GM18505 (cell line): ENCODE data around the gene NFIL3.
"Not testable (repeated sequence)": the region's sequence is repeated elsewhere in the genome, so short reads cannot be mapped to it uniquely, and the experiment has no call there.

Source experiments
- ATAC-seq: cut with Tn5 transposase; IDR thresholded peaks from one replicate; pipeline ENCODE4 v1.9.1; 2021; ENCODE audit not compliant: unreplicated experiment
- POLR2A ChIP-seq: IDR thresholded peaks from 4 replicates; pipeline ENCODE4 v1.6.1; 2011; ENCODE audit warnings: borderline replicate concordance; ENCODE audit not compliant: insufficient read depth, insufficient read length; ENCODE audit errors: extremely low read depth

Gene NFIL3

DNA sequence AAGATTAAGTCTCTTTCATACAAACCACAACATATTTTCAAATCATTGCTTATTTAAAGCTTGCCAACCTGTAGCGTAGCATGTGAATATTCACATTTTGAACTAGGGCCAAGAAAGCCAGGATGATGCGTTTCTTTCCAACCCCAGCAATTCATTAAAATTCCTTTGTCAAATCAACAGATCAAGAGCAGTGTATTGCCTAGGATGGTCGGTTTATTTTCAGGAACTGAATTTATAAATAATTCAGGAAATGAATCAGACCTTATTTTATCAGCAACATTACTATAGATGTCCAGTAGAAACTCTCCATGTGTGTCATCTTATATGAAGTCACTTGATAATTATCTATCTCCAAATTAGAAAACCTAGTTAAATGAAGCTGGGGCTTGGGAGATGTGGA lies 48.7 kb downstream of the NFIL3 start:
- no peak for TF ChIP-seq POLR2A
- ATAC-seq, result no peak

DNA sequence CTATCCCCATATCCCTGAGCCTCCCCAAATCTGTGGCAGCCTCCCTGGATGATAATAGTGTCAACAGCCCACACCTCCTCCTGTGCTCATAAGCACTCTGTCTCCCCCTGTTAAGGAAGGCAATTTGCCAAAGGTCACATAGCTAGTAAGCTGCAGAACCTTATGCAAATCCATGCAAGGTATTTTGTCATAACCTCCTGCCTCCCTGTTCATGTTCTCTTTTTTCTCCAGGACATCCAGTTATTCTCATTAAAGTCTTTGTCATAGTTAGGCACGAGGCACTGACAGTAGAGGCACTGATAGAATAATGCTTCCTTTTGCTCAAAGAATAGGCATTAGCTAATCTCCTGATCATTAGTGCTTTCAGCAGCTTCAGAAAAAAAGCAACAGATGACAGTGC lies 51.7 kb downstream of the NFIL3 start:
- no peak for TF ChIP-seq POLR2A
- ATAC-seq, result no peak

GRCh38 chr9:91370006-91370405 lies 53.6 kb downstream of the NFIL3 start:
- not testable (repeated sequence) for ATAC-seq

- no peak for TF ChIP-seq POLR2A
- no peak for ATAC-seq
Measured at GRCh38 chr9:91364702-91365101, 58.9 kb downstream of the NFIL3 start.

DNA sequence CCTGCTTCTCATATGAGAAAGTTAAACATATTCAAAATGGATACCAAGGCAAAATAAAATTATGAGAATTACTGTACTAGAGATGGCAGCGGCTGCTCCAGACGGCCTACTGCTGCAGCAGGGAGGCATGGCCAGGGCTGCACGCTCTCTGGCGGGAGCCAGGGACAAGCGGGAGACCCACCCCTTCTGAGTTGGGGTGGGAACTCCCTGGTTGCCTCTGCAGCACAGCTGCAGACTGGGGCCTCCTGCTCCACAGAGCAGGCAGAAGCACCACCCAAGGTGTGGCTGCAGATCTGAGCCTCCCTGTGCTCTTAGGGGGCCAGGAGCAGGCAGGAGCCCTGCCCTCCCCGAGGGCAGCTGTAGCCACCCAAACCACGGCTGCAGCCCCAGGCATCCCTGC lies 59.6 kb downstream of the NFIL3 start:
- ATAC-seq, result no peak
- no peak for TF ChIP-seq POLR2A

- TF ChIP-seq POLR2A, result no peak
- no peak for ATAC-seq
Measured at GRCh38 chr9:91362051-91362611, 61.5 kb downstream of the NFIL3 start.

GRCh38 chr9:91361291-91362050 lies 62.2 kb downstream of the NFIL3 start, which contains the start of gene AUH:
TSS of gene AUH (minus strand) at chr9:91361918. CDS start at chr9:91361889, 29 bp downstream.
- ATAC-seq, result peak; percentile 88
- peak; percentile 70 for TF ChIP-seq POLR2A

- no peak for ATAC-seq
- no peak for TF ChIP-seq POLR2A
Measured at GRCh38 chr9:91360551-91361290, 62.9 kb downstream of the NFIL3 start.

- ATAC-seq, result no peak
- TF ChIP-seq POLR2A, result no peak
Measured at GRCh38 chr9:91359734-91360470, 63.7 kb downstream of the NFIL3 start.

GRCh38 chr9:91359083-91359482 lies 64.5 kb downstream of the NFIL3 start:
- TF ChIP-seq POLR2A, result no peak
- ATAC-seq, result no peak
